ENCODE data around the gene RPTOR. TPM values are rescaled to one million over a fixed set of nuclear protein-coding genes. Genes with fewer than 3 reads are reported as not detected.

The RPTOR gene
- total RNA-seq, 1 donor from 2014 or later, result 21.8 TPM

DNA sequence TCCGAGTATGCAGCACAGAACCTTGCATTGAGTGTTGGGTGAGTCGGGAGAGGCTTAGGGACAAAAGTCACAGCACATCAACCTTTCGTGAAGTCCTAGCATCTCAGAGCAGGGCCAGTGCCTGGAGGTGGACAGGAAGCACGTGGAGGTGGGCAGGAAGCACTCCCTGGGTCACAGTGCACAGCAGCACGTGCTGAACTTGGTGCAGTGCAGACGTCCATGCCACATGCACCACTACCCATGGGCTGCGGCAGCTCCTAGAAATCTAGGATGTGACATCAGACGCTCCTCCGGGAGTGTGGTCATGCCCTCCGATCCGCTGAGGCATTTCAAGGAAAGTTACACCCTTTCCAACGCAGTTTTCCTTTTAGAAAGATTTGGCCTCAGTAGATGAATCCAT, 363.6 kb downstream of the RPTOR start:
- intact Hi-C loops (cut with micrococcal nuclease), result no loop called here
- TF ChIP-seq, protein P1, sequence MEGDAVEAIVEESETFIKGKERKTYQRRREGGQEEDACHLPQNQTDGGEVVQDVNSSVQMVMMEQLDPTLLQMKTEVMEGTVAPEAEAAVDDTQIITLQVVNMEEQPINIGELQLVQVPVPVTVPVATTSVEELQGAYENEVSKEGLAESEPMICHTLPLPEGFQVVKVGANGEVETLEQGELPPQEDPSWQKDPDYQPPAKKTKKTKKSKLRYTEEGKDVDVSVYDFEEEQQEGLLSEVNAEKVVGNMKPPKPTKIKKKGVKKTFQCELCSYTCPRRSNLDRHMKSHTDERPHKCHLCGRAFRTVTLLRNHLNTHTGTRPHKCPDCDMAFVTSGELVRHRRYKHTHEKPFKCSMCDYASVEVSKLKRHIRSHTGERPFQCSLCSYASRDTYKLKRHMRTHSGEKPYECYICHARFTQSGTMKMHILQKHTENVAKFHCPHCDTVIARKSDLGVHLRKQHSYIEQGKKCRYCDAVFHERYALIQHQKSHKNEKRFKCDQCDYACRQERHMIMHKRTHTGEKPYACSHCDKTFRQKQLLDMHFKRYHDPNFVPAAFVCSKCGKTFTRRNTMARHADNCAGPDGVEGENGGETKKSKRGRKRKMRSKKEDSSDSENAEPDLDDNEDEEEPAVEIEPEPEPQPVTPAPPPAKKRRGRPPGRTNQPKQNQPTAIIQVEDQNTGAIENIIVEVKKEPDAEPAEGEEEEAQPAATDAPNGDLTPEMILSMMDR (IDR thresholded peaks at IDR 0.05; ENCODE audit: borderline replicate concordance), result no peak
- Histone ChIP-seq H3K4me3 (no peak overlapping the region), H3K27me3 (ENCODE audit: low read depth) (no peaks in the 10 kb centered on the region), H3K9me3 (replicated peaks) (no peaks in the 10 kb centered on the region), H3K4me1 (no peaks in the 10 kb centered on the region), H3K27ac (replicated peaks) (no peak overlapping the region), H3K36me3 (peaks cover 43% of the 10 kb centered on the region)
- no peak for DNase-seq

DNA sequence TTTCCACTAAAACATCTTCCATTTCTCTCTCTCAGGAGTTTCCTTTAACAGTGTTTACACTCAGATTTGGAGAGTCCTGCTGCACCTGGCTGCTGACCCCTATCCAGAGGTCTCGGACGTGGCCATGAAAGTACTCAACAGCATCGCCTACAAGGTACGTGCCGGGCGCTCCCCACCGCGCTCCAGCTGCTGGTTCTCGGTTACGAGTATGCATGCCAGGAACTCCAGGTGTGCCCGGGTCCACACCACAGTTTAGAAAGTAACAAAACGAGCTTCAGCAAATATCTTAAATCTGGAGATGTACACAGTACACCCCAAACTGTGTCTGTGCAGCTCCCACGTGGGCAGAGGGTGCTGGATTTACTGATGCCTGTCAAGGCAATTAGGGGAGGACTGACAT, 364.1 kb downstream of the RPTOR start:
- no peak for DNase-seq
- Histone ChIP-seq H3K27ac (replicated peaks) (no peak overlapping the region), H3K4me3 (no peak overlapping the region), H3K36me3 (peaks cover 39% of the 10 kb centered on the region), H3K4me1 (no peaks in the 10 kb centered on the region), H3K9me3 (replicated peaks) (no peaks in the 10 kb centered on the region), H3K27me3 (ENCODE audit: low read depth) (no peaks in the 10 kb centered on the region)
- TF ChIP-seq, protein P1 (IDR thresholded peaks at IDR 0.05; ENCODE audit: borderline replicate concordance), result no peak
- intact Hi-C loops (cut with micrococcal nuclease), result no loop called here

DNA sequence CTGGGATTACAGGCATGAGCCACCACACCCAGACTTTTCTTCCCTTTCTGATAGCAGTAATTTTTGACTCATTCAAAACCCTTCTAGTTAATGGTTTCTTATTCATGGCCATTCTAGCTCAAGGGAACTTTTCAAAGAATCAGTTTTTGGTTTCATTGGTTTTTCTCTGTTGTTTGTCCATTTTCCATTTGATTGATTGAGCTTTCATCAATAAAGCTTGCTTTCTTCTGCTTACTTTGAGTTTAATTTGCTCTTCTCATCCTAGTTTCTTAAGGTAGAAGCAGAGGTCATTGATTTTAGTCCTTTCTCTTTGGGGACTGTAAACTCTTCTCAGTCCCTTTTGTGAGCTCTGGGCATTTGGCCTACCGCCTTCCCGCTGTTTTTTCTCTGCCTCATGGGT, 365.0 kb downstream of the RPTOR start:
- Histone ChIP-seq H3K4me1 (no peaks in the 10 kb centered on the region), H3K36me3 (peaks cover 34% of the 10 kb centered on the region), H3K4me3 (no peak overlapping the region), H3K9me3 (replicated peaks) (no peaks in the 10 kb centered on the region), H3K27ac (replicated peaks) (no peak overlapping the region), H3K27me3 (ENCODE audit: low read depth) (no peaks in the 10 kb centered on the region)
- intact Hi-C loops (cut with micrococcal nuclease), result no loop called here
- TF ChIP-seq, protein P1 (IDR thresholded peaks at IDR 0.05; ENCODE audit: borderline replicate concordance), result no peak
- DNase-seq, result no peak

DNA sequence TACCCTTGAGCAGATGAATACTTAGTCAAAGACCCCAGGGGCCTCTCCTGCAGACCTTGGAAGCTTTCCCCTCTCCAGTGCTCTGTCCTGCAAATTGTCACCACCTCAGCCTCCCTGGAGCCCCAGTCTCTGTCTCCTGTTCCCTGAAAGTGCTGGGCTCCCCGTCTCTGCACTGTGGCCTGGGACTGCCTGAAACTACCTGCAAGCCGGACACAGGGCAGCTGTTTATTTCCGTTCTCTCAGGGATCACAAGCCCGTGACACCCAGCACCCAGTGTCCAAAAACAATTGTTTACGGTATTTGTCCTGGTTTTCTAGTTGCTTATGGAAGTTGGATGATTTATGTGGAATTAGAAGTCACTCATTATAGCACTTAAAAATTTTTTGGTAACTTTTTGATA, 365.4 kb downstream of the RPTOR start:
- Histone ChIP-seq H3K36me3 (peaks cover 34% of the 10 kb centered on the region), H3K4me3 (no peak overlapping the region), H3K27ac (replicated peaks) (no peak overlapping the region), H3K9me3 (replicated peaks) (no peaks in the 10 kb centered on the region), H3K4me1 (no peaks in the 10 kb centered on the region), H3K27me3 (ENCODE audit: low read depth) (no peaks in the 10 kb centered on the region)
- DNase-seq, result no peak
- intact Hi-C loops (cut with micrococcal nuclease), result no loop called here
- TF ChIP-seq, protein P1 (IDR thresholded peaks at IDR 0.05; ENCODE audit: borderline replicate concordance), result no peak

DNA sequence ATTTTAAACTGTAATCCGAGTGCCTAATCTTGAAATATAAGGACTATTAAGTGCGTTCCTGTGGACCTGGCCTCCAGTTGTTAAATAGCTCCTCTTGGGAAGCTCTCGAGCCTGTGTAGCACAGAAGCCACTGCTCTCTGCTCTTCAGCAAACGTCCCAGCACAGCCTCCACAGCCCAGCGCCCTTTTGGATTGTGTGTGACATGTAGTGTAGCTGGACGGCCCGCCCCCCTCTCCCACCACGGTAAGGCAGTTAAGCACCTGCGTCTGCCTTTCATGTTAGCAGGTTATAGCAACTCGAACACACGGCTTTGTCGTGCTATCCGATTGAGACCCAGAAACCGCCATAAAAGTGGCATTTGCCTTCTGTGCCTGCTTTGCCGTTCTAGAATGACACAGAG, 367.8 kb downstream of the RPTOR start:
- intact Hi-C loops (cut with micrococcal nuclease), result no loop called here
- Histone ChIP-seq H3K9me3 (replicated peaks) (no peaks in the 10 kb centered on the region), H3K4me3 (no peak overlapping the region), H3K27ac (replicated peaks) (no peak overlapping the region), H3K27me3 (ENCODE audit: low read depth) (no peaks in the 10 kb centered on the region), H3K36me3 (peaks cover 46% of the 10 kb centered on the region), H3K4me1 (no peaks in the 10 kb centered on the region)
- TF ChIP-seq, protein P1 (IDR thresholded peaks at IDR 0.05; ENCODE audit: borderline replicate concordance), result no peak
- no peak for DNase-seq
